Activated CD4-positive, alpha-beta T cell treated with anti-CD3 and anti-CD28 coated beads, Interleukin-2, amount 50 U/mL, for 1 hour (primary cell): ENCODE results near the gene COMT.

ENCODE experiments used
- DNase-seq: peaks from one replicate; pipeline ENCODE4 v3.0.0-alpha.2; 2020

COMT gene

DNA sequence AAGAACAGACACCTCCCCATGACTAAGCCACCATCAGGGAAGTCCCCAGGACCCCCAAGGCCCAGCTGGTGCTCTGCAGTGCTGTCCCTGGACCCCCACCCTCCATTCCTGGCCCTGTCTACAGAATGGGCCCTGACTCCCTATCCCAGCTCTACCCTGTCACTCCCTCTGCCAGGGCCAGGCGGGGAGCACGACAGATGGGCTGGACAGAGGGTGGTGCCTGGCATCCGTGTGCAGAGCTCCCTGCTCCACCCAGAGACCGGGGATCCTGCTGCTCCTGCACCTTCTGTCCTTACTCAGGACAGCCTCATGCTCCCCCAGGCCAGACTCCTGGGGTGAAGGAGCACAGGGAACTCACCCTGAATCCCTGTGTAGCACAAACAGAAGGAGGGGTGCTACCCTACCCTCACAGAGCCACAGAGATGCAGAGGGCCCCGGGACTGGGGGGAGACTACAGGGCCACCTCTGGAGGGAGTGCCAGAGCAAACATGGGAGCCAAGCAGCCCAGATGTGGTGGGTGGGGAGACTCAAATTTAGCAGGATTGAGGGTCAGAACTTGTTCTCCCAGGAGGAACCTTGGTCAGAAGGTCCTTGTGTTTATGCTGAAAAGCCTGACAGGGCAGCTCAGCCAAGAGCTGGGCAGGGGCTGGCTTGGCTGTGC lies 73.1 kb downstream of the COMT start:
- DNase-seq: no peak

DNA sequence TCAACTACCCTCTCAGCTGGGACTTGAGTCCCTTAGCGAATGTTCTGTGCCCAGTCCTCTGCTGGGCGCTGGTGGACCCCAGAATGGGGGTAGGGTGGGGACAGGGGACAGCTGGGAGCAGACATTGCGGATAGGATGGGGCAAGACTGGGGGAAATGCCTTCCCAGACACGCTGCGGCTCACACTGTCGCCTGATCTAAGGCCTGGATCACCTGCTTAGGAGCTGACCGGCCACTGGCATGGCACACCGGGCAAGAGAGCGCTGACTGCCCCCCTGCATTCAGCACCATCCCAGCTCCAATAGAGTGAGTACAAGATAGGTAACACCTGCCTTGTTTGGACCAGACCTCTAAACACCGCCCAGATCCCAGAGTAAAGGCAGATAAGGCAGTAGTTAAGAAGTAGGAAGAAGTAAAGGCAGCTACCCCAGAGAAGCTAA lies 73.6 kb downstream of the COMT start:
- no peak for DNase-seq

DNA sequence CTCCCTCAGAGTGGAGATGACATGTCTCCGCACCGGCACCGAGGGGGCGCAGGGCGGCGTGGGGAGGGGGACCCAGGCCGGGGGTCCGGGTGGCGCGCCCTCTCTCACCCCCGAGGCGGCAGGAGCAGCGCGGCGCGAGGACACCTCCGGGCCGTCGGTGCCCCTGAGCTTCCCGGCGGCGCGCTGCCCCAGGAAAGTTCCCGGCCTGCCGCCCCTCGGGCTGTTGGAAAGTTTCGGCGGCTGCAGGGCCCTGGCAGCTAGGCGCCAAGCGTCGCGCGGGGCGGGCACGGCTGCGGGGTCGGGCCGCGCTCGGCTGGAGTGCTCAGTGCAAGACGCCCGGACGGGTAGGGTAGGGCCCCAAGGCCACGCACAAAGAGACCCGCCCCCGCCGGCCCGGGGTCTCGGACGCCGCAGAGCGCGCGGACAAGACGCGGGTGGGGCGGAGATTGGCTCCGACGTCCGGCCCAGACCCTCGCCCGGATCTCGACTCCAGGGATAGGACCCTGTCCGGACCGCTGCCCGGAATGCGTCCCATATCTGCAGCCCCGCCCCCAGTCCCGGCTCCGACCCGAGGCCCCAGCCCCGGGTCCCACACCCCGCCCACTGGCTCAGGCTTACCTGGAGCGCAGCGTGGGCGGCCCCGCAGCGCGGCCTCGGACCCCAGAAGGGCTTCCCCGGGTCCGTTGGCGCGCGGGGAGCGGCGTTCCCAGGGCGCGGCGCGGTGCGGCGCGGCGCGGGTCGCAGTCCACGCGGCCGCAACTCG lies 74.6 kb downstream of the COMT start:
- DNase-seq: peak; percentile 19

DNA sequence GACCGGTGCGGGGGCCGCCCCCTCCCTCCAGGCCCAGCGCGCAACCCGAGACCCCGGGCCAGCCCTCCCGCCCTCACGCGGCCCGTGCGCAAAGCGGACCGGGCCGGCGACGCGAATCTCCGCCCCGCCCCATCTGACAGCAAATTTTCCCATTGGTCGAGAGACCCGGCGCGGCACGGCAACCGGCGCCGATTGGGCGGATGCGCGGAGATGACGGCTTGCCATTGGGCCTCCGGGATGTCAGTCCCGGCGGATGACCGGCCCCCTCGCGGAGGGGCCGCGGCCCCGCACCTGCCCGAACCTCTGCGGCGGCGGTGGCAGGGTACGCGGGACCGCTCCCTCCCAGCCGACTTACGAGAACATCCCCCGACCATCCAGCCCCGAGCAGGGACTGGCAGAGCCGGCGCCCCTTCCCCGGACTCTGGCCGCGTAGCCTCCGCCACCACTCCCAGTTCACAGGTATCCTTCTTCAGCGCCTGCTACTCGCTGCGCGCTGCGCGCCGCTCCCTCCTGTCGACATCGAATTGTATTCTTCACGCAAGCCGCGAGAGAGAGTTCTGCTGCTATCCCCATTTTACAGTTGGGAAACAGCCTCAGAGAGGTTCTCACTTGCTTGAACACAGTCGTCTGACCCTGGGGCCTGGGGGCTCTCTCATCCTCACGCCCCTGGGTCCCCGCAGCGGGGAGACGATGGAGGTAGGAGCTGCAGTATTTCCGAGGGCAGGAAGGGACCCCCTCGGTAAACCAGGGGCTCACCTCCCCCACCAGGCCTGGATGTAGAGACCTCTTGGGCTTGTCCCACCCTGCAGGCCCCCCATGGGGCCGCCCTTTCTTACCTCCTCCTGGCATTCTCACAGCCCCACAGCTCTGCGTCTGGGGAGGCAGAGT lies 75.4 kb downstream of the COMT start, which contains the start of gene ARVCF:
TSS of gene ARVCF (minus strand) at position 90 of the 888 bp plus-strand sequence. CDS start 26,029 bp downstream, outside the sequence.
- peak; percentile 90 for DNase-seq

DNA sequence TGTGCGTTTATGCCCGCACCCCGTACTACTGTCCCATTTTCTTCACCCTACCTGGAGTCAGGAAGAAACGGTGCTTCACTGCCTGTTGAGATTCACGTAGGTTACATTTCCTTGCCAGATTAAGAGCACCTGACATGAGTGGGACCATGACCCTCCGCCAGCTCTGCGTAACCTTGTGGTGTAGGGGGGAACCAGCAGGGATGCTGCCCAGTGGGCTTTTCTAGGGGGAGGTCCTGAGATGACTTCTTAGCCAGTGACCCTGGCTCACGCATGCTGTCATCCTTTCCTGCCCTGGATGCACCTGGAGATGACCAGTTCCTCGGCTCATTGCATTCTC lies 76.0 kb downstream of the COMT start:
- DNase-seq: no peak

DNA sequence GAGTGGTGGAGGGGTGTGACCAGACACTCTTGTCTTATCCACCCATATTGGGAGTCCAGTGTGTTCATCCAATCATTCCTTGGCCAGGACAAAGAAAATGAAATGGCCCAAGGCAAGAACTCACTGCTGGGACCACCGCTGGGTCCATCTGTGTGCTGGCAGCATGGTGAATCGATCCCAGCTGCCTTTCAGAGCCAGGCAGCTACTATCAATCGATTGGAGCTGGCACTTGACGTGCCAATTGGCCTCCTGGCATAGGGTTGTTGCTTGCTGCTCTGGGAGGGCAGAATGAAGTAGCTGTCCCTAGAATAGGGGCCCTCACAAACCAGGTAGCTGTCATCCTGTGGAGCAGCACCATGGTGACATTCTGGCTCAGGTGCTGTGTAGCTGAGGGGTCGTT lies 76.4 kb downstream of the COMT start:
- DNase-seq: no peak
